HFF-Myc (cell line): ENCODE measurements around the gene PROM1.

Experiments
- DNase-seq: peaks from one replicate; pipeline ENCODE4 v3.0.0-alpha.2; 2011; ENCODE audit warnings: low read depth; ENCODE audit errors: extremely low read depth
- H3K4me3 ChIP-seq: replicated peaks from 2 replicates; pipeline ENCODE4 v1.5.1; 2011; ENCODE audit warnings: low read depth, mild to moderate bottlenecking, control low read depth, low read length
- CTCF ChIP-seq: IDR thresholded peaks from 2 replicates; pipeline ENCODE4 v1.5.1; 2012; ENCODE audit warnings: mild to moderate bottlenecking, low read depth, low read length, control low read depth; ENCODE audit errors: missing control alignments

PROM1 gene

GRCh38 chr4:16018061-16018676 lies 65.7 kb downstream of the PROM1 start:
- no peak for TF ChIP-seq CTCF
- no peak for DNase-seq
- no peak overlapping the region for H3K4me3 ChIP-seq

- no peak for TF ChIP-seq CTCF
- no peak for DNase-seq
- H3K4me3 ChIP-seq: no peak overlapping the region
These were observed 67.3 kb downstream of the PROM1 start for GRCh38 chr4:16016536-16016935.

GRCh38 chr4:16011173-16011572 lies 72.7 kb downstream of the PROM1 start:
- H3K4me3 ChIP-seq: no peak overlapping the region
- no peak for DNase-seq
- TF ChIP-seq CTCF: no peak

- TF ChIP-seq CTCF: no peak
- DNase-seq: no peak
- no peak overlapping the region for H3K4me3 ChIP-seq
These were observed 74.7 kb downstream of the PROM1 start for GRCh38 chr4:16009153-16009552.

GRCh38 chr4:16007471-16008095 lies 76.2 kb downstream of the PROM1 start:
- no peak for DNase-seq
- no peak for TF ChIP-seq CTCF

GRCh38 chr4:16006771-16007446 lies 76.9 kb downstream of the PROM1 start:
- no peak overlapping the region for H3K4me3 ChIP-seq
- TF ChIP-seq CTCF: no peak
- no peak for DNase-seq

More at GRCh38 chr4:16007471-16008095, 76.2 kb downstream of the PROM1 start:
- no peak overlapping the region for H3K4me3 ChIP-seq
